Breast epithelium (tissue), 3 donors: ENCODE data around the gene FSD2.

Experiments used
- POLR2A ChIP-seq: fragments of 450-650 bp; IDR thresholded peaks from one replicate; pipeline ENCODE4 v1.6.1; 2016; ENCODE audit warnings: antibody characterized with exemption, mild to moderate bottlenecking, moderate library complexity
- TF ChIP-seq, protein P1 (sequence below), 3 donors: fragments of 450-650 bp; IDR thresholded peaks; one replicate each; pipeline ENCODE4 v1.5.1; 2016 to 2017; ENCODE audit warnings: antibody characterized with exemption in 3 of 3, mild to moderate bottlenecking in 3 of 3, moderate library complexity in 3 of 3

DNA sequence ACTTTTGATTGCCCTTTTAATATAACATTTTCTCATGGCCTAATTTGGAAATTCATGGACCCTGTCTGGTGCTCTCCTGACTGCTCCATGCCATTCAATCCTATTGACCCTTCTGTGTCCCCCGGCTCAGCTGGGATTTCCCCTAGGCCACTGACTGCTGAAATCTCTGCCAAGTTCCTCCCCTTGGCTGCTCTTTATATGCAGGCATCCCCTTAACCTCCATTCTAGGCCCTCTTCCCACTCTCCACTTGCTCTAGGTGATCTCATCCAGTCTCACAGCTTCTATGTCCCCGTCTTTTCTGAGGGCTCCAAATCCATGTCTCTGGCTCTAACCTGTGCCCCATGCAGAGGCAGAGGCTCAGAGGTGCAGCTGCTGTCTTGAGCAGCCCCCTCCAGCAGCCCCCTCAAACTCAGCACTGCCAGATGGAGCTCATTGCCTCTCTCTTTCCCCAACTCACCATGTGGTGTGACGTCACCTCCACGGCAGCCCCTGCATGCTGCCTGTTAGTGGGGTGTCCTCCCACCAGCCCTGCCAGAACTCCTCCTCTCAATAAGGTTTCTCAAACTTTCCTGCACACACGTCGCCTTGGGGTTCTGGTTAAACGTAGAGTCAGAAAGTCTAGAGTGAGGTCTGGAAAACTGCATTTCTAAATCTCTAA is 6.6 kb downstream of the FSD2 start:
- TF ChIP-seq, protein P1, sequence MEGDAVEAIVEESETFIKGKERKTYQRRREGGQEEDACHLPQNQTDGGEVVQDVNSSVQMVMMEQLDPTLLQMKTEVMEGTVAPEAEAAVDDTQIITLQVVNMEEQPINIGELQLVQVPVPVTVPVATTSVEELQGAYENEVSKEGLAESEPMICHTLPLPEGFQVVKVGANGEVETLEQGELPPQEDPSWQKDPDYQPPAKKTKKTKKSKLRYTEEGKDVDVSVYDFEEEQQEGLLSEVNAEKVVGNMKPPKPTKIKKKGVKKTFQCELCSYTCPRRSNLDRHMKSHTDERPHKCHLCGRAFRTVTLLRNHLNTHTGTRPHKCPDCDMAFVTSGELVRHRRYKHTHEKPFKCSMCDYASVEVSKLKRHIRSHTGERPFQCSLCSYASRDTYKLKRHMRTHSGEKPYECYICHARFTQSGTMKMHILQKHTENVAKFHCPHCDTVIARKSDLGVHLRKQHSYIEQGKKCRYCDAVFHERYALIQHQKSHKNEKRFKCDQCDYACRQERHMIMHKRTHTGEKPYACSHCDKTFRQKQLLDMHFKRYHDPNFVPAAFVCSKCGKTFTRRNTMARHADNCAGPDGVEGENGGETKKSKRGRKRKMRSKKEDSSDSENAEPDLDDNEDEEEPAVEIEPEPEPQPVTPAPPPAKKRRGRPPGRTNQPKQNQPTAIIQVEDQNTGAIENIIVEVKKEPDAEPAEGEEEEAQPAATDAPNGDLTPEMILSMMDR (IDR thresholded peaks at IDR 0.05), result no peak
- TF ChIP-seq POLR2A, result no peak
